Keratinocyte (primary cell): ENCODE data around the gene FARSB. TPM values are rescaled to one million over a fixed set of nuclear protein-coding genes. Genes with fewer than 3 reads are reported as not detected.

Source experiments
- DNase-seq: peaks from one replicate; pipeline ENCODE4 v3.0.0-alpha.2; 2011; ENCODE audit warnings: low read depth, missing footprints, low spot score
- FAIRE-seq: peaks from 2 replicates; lab custom pipeline; 2011; peaks lifted over from hg19 to GRCh38; lab: Jason Lieb, UNC
- H2AFZ ChIP-seq: 2 replicates; pipeline ENCODE4 v1.6.0; 2012; ENCODE audit warnings: low read length, control low read depth, inconsistent platforms; ENCODE audit not compliant: control insufficient read depth
- H3K27ac ChIP-seq: 2 replicates; pipeline ENCODE4 v1.5.1; 2011; ENCODE audit warnings: low read length; ENCODE audit not compliant: control insufficient read depth, insufficient read depth
- H3K27me3 ChIP-seq: 3 replicates; pipeline ENCODE4 v1.6.0; 2011; ENCODE audit warnings: low read length; ENCODE audit not compliant: control insufficient read depth, insufficient read depth; ENCODE audit errors: extremely low read depth
- H3K36me3 ChIP-seq, 2 experiments: 2 replicates in 1 of 2; 3 replicates in 1 of 2; pipeline ENCODE4 v1.5.1; 2011; ENCODE audit warnings: low read length in 2 of 2, mild to moderate bottlenecking in 1 of 2; ENCODE audit not compliant: control insufficient read depth in 2 of 2, insufficient read depth in 2 of 2; ENCODE audit errors: extremely low read depth in 1 of 2
- H3K4me1 ChIP-seq: 3 replicates; pipeline ENCODE4 v1.5.1; 2011; ENCODE audit warnings: low read length; ENCODE audit not compliant: control insufficient read depth, insufficient read depth; ENCODE audit errors: extremely low read depth
- H3K4me2 ChIP-seq: 3 replicates; pipeline ENCODE4 v1.6.0; 2011; ENCODE audit warnings: low read depth, low read length; ENCODE audit not compliant: control insufficient read depth, insufficient read depth; ENCODE audit errors: extremely low read depth
- H3K4me3 ChIP-seq, 3 experiments: fragments of 200-600 bp in 1 of 3; sonication (generic) in 1 of 3; 2 replicates in 2 of 3; 3 replicates in 1 of 3; pipeline ENCODE4 v1.5.1; 2011 to 2016; ENCODE audit warnings: low read length in 3 of 3, mild to moderate bottlenecking in 3 of 3, control low read depth in 2 of 3, inconsistent platforms in 1 of 3, low read depth in 1 of 3, mixed read lengths in 1 of 3, mixed run types in 1 of 3, moderate library complexity in 1 of 3; ENCODE audit not compliant: control insufficient read depth in 2 of 3, insufficient read depth in 2 of 3; ENCODE audit errors: extremely low read depth in 1 of 3
- H3K79me2 ChIP-seq: 2 replicates; pipeline ENCODE4 v1.6.0; 2012; ENCODE audit warnings: low read length; ENCODE audit not compliant: control insufficient read depth, insufficient read depth
- H3K9ac ChIP-seq: 3 replicates; pipeline ENCODE4 v1.6.0; 2011; ENCODE audit warnings: low read length; ENCODE audit not compliant: control insufficient read depth, insufficient read depth; ENCODE audit errors: extremely low read depth
- H3K9me1 ChIP-seq: 3 replicates; pipeline ENCODE4 v1.6.0; 2011; ENCODE audit warnings: low read length; ENCODE audit not compliant: control insufficient read depth, insufficient read depth; ENCODE audit errors: extremely low read depth
- H3K9me3 ChIP-seq: 2 replicates; pipeline ENCODE4 v1.5.1; 2012; ENCODE audit warnings: low read depth, low read length; ENCODE audit not compliant: control insufficient read depth
- H4K20me1 ChIP-seq: 3 replicates; pipeline ENCODE4 v1.6.0; 2011; ENCODE audit warnings: low read length; ENCODE audit not compliant: control insufficient read depth, insufficient read depth; ENCODE audit errors: extremely low read depth
- EZH2 ChIP-seq: IDR thresholded peaks from one replicate; pipeline ENCODE4 v1.6.1; 2012; ENCODE audit warnings: inconsistent platforms, mild to moderate bottlenecking, low read length, moderate library complexity
- dilution Hi-C: fragments of 300-500 bp; cut with MboI; formaldehyde crosslinking; loops from one replicate; pipeline ENCODE4 v1.7.0; 2020; ENCODE audit warnings: low sequenced_read_pairs; ENCODE audit not compliant: extremely low pct_ligation_motif_present
- polyA plus RNA-seq, 5 experiments: library from polyadenylated mRNA; depleted of rRNA in 3 of 5; stranded (reverse) in 3 of 5; stranded (forward) in 1 of 5; unstranded in 1 of 5; fragments of >200 nt; gene quantifications; 1 replicate in 1 of 5; 2 replicates in 3 of 5; 3 replicates in 1 of 5; pipeline versions ENCODE4 v1.2.1 to v1.2.3, GENCODE V29; 2011 to 2012; ENCODE audit warnings: missing spikeins in 2 of 5, low read depth in 1 of 5, low replicate concordance in 1 of 5
- TF ChIP-seq, protein P1 (sequence below), 3 experiments: IDR thresholded peaks in 1 of 3; conservative IDR thresholded peaks in 1 of 3; optimal IDR thresholded peaks in 1 of 3; 2 replicates in 2 of 3; 3 replicates in 1 of 3; pipeline versions ENCODE3 to v1.5.1; 2011; ENCODE audit warnings: low read length in 3 of 3, mild to moderate bottlenecking in 3 of 3, moderate library complexity in 2 of 3, control low read depth in 1 of 3, inconsistent platforms in 1 of 3; ENCODE audit not compliant: insufficient read depth in 2 of 3; ENCODE audit errors: extremely low read depth in 1 of 3

Gene FARSB
- polyA plus RNA-seq, 1 donor (not counting 4 experiments of a cell fraction or from before 2014, with no cell fraction given), result 68.8 TPM

DNA sequence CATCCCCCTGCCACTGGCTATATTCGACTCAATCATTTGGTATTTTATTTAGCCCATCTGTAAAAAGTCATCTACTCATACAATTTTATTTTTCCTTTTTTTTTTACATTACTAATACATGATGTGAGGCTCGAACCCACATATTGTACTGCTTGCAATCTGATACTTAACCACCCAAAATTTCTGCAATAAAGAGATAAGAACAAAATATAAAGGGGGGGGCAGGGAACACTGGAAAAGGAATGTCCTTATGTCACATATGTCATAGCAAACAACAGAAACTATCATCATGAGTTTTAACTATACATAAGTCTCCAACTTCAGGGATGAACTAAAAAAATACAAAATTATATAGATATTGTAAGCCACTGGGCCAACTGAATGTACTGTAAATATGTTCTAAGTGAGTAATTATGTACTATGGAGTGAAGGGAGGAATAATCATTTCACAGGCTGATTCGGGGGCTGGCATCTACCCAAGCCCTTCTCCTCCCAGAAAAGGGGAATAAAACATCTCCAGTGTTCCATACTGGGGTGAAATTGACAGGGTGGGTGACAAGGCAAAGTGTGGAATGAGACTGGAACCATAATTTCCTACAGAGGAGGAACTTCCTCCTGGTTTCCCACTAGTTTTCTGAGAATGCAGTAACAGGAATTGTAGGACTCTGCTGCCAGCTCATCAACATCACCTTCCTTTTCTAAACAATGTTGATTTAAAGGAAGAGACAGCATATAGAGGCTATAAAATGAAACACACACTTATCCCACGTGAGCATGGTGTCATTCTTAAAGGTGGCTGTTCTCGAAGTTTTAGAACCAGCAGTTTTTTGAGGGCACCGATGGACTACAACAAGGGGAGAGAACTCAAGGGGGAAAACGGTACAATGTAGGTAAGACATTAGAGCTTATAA, 79.5 kb downstream of the FARSB start:
- FAIRE-seq, result no peak
- no peak overlapping the region for H3K9ac ChIP-seq
- peaks cover 4% of the 10 kb centered on the region for H3K4me1 ChIP-seq
- TF ChIP-seq, protein P1, sequence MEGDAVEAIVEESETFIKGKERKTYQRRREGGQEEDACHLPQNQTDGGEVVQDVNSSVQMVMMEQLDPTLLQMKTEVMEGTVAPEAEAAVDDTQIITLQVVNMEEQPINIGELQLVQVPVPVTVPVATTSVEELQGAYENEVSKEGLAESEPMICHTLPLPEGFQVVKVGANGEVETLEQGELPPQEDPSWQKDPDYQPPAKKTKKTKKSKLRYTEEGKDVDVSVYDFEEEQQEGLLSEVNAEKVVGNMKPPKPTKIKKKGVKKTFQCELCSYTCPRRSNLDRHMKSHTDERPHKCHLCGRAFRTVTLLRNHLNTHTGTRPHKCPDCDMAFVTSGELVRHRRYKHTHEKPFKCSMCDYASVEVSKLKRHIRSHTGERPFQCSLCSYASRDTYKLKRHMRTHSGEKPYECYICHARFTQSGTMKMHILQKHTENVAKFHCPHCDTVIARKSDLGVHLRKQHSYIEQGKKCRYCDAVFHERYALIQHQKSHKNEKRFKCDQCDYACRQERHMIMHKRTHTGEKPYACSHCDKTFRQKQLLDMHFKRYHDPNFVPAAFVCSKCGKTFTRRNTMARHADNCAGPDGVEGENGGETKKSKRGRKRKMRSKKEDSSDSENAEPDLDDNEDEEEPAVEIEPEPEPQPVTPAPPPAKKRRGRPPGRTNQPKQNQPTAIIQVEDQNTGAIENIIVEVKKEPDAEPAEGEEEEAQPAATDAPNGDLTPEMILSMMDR (optimal IDR thresholded peaks at IDR 0.05 in 1 of 3, IDR thresholded peaks at IDR 0.05 in 1 of 3, conservative IDR thresholded peaks at IDR 0.05 in 1 of 3; ENCODE audit: extremely low read depth in 1 of 3, insufficient read depth in 2 of 3, low read length in 3 of 3), result no peak
- no peak for TF ChIP-seq EZH2
- dilution Hi-C loops, result no loop called here
- H3K27me3 ChIP-seq, result no peaks in the 10 kb centered on the region
- peaks cover 3 to 7% of the 10 kb centered on the region in 2 experiments for H3K36me3 ChIP-seq
- H4K20me1 ChIP-seq, result no peaks in the 10 kb centered on the region
- no peak overlapping the region for H3K4me2 ChIP-seq
- no peaks in the 10 kb centered on the region for H3K9me1 ChIP-seq
- H2AFZ ChIP-seq, result no peak overlapping the region
- H3K79me2 ChIP-seq, result peaks cover 4% of the 10 kb centered on the region
- H3K4me3 ChIP-seq, result no peak overlapping the region
- DNase-seq, result no peak
- no peaks in the 10 kb centered on the region for H3K9me3 ChIP-seq
- H3K27ac ChIP-seq, result no peak overlapping the region

DNA sequence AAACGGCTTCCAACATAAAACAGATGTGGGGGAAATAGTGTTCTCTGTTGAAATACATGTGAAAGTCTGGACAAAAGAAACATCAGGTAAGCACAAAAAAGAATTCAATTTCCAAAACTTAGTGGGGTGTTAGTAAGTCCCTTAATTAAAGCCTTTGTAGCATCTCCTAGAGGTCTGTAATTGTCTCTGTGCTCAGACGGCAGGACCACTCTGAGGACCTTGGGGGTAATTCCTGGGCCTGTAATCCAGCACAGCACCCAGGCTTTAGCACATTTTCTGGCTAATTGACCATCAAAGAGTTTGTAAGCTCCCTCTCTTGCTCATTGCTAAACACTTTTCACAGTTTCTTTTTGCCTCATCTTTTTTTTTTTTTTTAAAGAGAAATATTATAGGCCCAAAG, 80.3 kb downstream of the FARSB start:
- peaks cover 4% of the 10 kb centered on the region for H3K4me1 ChIP-seq
- FAIRE-seq (no peak), DNase-seq (no peak)
- no peak overlapping the region for H3K9ac ChIP-seq
- H3K4me3 ChIP-seq, result no peak overlapping the region
- H3K4me2 ChIP-seq, result no peak overlapping the region
- H3K27me3 ChIP-seq, result no peaks in the 10 kb centered on the region
- peaks cover 4% of the 10 kb centered on the region for H3K79me2 ChIP-seq
- no peak overlapping the region for H2AFZ ChIP-seq
- H4K20me1 ChIP-seq, result no peaks in the 10 kb centered on the region
- TF ChIP-seq, protein P1 (optimal IDR thresholded peaks at IDR 0.05 in 1 of 3, IDR thresholded peaks at IDR 0.05 in 1 of 3, conservative IDR thresholded peaks at IDR 0.05 in 1 of 3; ENCODE audit: extremely low read depth in 1 of 3, insufficient read depth in 2 of 3, low read length in 3 of 3), result no peak
- no peak for TF ChIP-seq EZH2
- dilution Hi-C loops, result no loop called here
- no peaks in the 10 kb centered on the region for H3K9me1 ChIP-seq
- H3K27ac ChIP-seq, result no peak overlapping the region
- H3K36me3 ChIP-seq, result peaks cover 3 to 9% of the 10 kb centered on the region in 2 experiments
- no peaks in the 10 kb centered on the region for H3K9me3 ChIP-seq
